IMR-90 (cell line): ENCODE data around the gene CDCP1. TPM values are rescaled to one million over a fixed set of nuclear protein-coding genes. Genes with fewer than 3 reads are reported as not detected.

Source experiments
- ATAC-seq: fragments of 200-7000 bp; cut with Tn5 transposase; 2 replicates; pipeline ENCODE4 v1.9.1; 2020; ENCODE audit warnings: low read depth, mild to moderate bottlenecking, moderate library complexity
- BruUV-seq: library from RNA; stranded (reverse); fragments of 400-500 nt; replicated peaks from 2 replicates; lab custom pipeline; 2021; lab: Mats Ljungman, UMichigan
- CTCF ChIA-PET: fragments of 300-600 bp; formaldehyde crosslinking; extraction: SDS; loops from one replicate; lab custom pipeline; 2021; ENCODE audit warnings: antibody characterized with exemption; lab: Yijun Ruan, JAX
- POLR2A ChIA-PET: fragments of 300-600 bp; sonication (Branson Sonifier 250); formaldehyde crosslinking; loops from one replicate; lab custom pipeline; 2022; ENCODE audit warnings: antibody characterized with exemption; ENCODE audit not compliant: unreplicated experiment; lab: Charles Lee
- DNase-seq: peaks from one replicate; pipeline ENCODE4 v3.0.0; 2013
- H2AFZ ChIP-seq: replicated peaks from 2 replicates; pipeline ENCODE3; 2013; ENCODE audit warnings: low read length, mild to moderate bottlenecking; ENCODE audit not compliant: poor library complexity
- H2AK5ac ChIP-seq: 2 replicates; pipeline ENCODE4 v1.6.1; 2013; ENCODE audit warnings: low read depth, low read length, inconsistent platforms
- H2AK9ac ChIP-seq: replicated peaks from 2 replicates; pipeline ENCODE3; 2013; ENCODE audit warnings: mild to moderate bottlenecking, low read depth, low read length, moderate library complexity; ENCODE audit not compliant: poor library complexity
- H2BK120ac ChIP-seq: 2 replicates; pipeline ENCODE4 v1.6.1; 2013; ENCODE audit warnings: low read depth, low read length, inconsistent platforms
- H2BK15ac ChIP-seq: 3 replicates; pipeline ENCODE4 v1.6.1; 2013; ENCODE audit warnings: low read depth, low read length, inconsistent platforms
- H2BK20ac ChIP-seq: 2 replicates; pipeline ENCODE4 v1.6.1; 2013; ENCODE audit warnings: low read depth, mild to moderate bottlenecking, inconsistent platforms, low read length, moderate library complexity
- H2BK5ac ChIP-seq: 2 replicates; pipeline ENCODE4 v1.6.1; 2013; ENCODE audit warnings: mild to moderate bottlenecking, low read depth, low read length, inconsistent platforms; ENCODE audit not compliant: poor library complexity, severe bottlenecking
- H3K14ac ChIP-seq: replicated peaks from 2 replicates; pipeline ENCODE4 v1.6.1; 2013; ENCODE audit warnings: low read depth, low read length, inconsistent platforms
- H3K18ac ChIP-seq: 2 replicates; pipeline ENCODE4 v1.6.1; 2013; ENCODE audit warnings: low read depth, low read length, control low read depth
- H3K23ac ChIP-seq: 2 replicates; pipeline ENCODE4 v1.6.1; 2013; ENCODE audit warnings: low read depth, low read length, inconsistent platforms
- H3K27ac ChIP-seq: 2 replicates; pipeline ENCODE4 v1.5.1; 2013; ENCODE audit warnings: mild to moderate bottlenecking, control low read depth, low read length; ENCODE audit not compliant: insufficient read depth
- H3K27me3 ChIP-seq: 2 replicates; pipeline ENCODE4 v1.6.1; 2013; ENCODE audit warnings: low read length; ENCODE audit not compliant: control insufficient read depth, insufficient read depth
- H3K36me3 ChIP-seq: 2 replicates; pipeline ENCODE4 v1.6.1; 2013; ENCODE audit warnings: low read length, mixed read lengths; ENCODE audit not compliant: control insufficient read depth, insufficient read depth
- H3K4ac ChIP-seq: 2 replicates; pipeline ENCODE4 v1.6.1; 2013; ENCODE audit warnings: low read depth, low read length, inconsistent platforms
- H3K4me1 ChIP-seq: 2 replicates; pipeline ENCODE4 v1.6.1; 2013; ENCODE audit warnings: low read length, mixed read lengths; ENCODE audit not compliant: control insufficient read depth, insufficient read depth
- H3K4me2 ChIP-seq: 2 replicates; pipeline ENCODE4 v1.6.1; 2013; ENCODE audit warnings: low read depth, mild to moderate bottlenecking, control low read depth, low read length, moderate library complexity
- H3K4me3 ChIP-seq: 2 replicates; pipeline ENCODE4 v1.5.1; 2013; ENCODE audit warnings: low read depth, mild to moderate bottlenecking, control low read depth, low read length, moderate library complexity; ENCODE audit not compliant: insufficient read depth
- H3K56ac ChIP-seq: 2 replicates; pipeline ENCODE4 v1.6.1; 2013; ENCODE audit warnings: low read length, inconsistent platforms; ENCODE audit not compliant: insufficient read depth; ENCODE audit errors: extremely low read depth
- H3K79me1 ChIP-seq, 2 experiments: 2 replicates each; pipeline ENCODE4 v1.6.1; 2013; ENCODE audit warnings: low read length in 2 of 2, inconsistent platforms in 1 of 2, low read depth in 1 of 2
- H3K9ac ChIP-seq: 2 replicates; pipeline ENCODE4 v1.6.1; 2013; ENCODE audit warnings: low read depth, low read length, control low read depth
- H3K9me1 ChIP-seq: 2 replicates; pipeline ENCODE4 v1.6.1; 2013; ENCODE audit warnings: low read length, inconsistent platforms; ENCODE audit not compliant: insufficient read depth
- H3K9me3 ChIP-seq: 2 replicates; pipeline ENCODE4 v1.6.1; 2013; ENCODE audit warnings: low read length; ENCODE audit not compliant: control insufficient read depth, insufficient read depth
- H4K20me1 ChIP-seq: 2 replicates; pipeline ENCODE4 v1.6.1; 2013; ENCODE audit warnings: low read length, inconsistent platforms; ENCODE audit not compliant: insufficient read depth
- H4K5ac ChIP-seq: 2 replicates; pipeline ENCODE4 v1.6.1; 2013; ENCODE audit warnings: mild to moderate bottlenecking, low read depth, low read length, control low read depth
- H4K8ac ChIP-seq, 2 experiments: 2 replicates each; pipeline ENCODE4 v1.6.1; 2013; ENCODE audit warnings: low read depth in 2 of 2, low read length in 2 of 2, control low read depth in 1 of 2, inconsistent platforms in 1 of 2
- H4K91ac ChIP-seq: 2 replicates; pipeline ENCODE4 v1.6.1; 2013; ENCODE audit warnings: low read depth, low read length, inconsistent platforms; ENCODE audit not compliant: insufficient read depth
- MAZ ChIP-seq: IDR thresholded peaks from 2 replicates; pipeline ENCODE4 v1.6.1; 2012; ENCODE audit warnings: low read depth, mild to moderate bottlenecking, low read length, improper control_type of control experiment, moderate library complexity, borderline replicate concordance
- POLR2A ChIP-seq: IDR thresholded peaks from 2 replicates; pipeline ENCODE4 v1.6.1; 2012; ENCODE audit warnings: mild to moderate bottlenecking, low read depth, low read length
- WGBS, 2 experiments: methylation state at CpG; one replicate each; pipeline versions ENCODE4 v1.1.5 to v1.1.7; 2013; ENCODE audit warnings: missing lambda C conversion rate in 2 of 2; ENCODE audit not compliant: insufficient read length in 1 of 2; ENCODE audit errors: extremely low coverage in 2 of 2; 5-methylcytosine and 5-hydroxymethylcytosine counted together
- dilution Hi-C: fragments of 300-500 bp; cut with HindIII; formaldehyde crosslinking; loops from one replicate; pipeline ENCODE4 v1.14.3; 2018; ENCODE audit warnings: low sequenced_read_pairs; ENCODE audit not compliant: unreplicated experiment
- in situ Hi-C: fragments of 300-500 bp; cut with MboI; formaldehyde crosslinking; loops from 3 replicates; pipeline ENCODE4 v1.14.3; 2019; ENCODE audit warnings: low sequenced_read_pairs, inconsistent platforms, mixed read lengths
- intact Hi-C: fragments of 100-400 bp; cut with micrococcal nuclease; formaldehyde crosslinking; loops from 2 replicates; pipeline ENCODE4 v1.10.0; 2022
- polyA plus RNA-seq, 3 experiments: library from polyadenylated mRNA; depleted of rRNA; stranded (reverse); fragments of >200 nt; gene quantifications; 2 replicates each; pipeline ENCODE4 v1.2.3, GENCODE V29; 2012; ENCODE audit warnings: low replicate concordance in 1 of 3
- total RNA-seq: library from RNA; depleted of rRNA; stranded (reverse); fragments of >200 nt; gene quantifications from 2 replicates; pipeline ENCODE4 v1.2.3, GENCODE V29; 2012

Gene CDCP1
- total and polyA plus RNA-seq, 2 of the 4 experiments (the other 2 are of a cell fraction), result 2.5 to 3.8 TPM

- intact Hi-C loops (no loop called here), dilution Hi-C loops (no loop called here), in situ Hi-C loops (no loop called here)
- Histone ChIP-seq H4K91ac (peak overlapping the region; percentile 85), H3K27me3 (no peaks in the 10 kb centered on the region), H2BK20ac (peak overlapping the region; percentile 100; the same call in 1 of the 2 replicates), H3K4me2 (no peak overlapping the region), H3K4me3 (no peak overlapping the region), H2BK15ac (peak overlapping the region; percentile 69; the same call in 2 of the 3 replicates), H3K9me3 (no peaks in the 10 kb centered on the region), H3K79me1 (peaks cover 0 to 35% of the 10 kb centered on the region in 2 experiments; a peak in 2 of 4 replicates), H2AK9ac (no peak overlapping the region), H3K36me3 (no peaks in the 10 kb centered on the region), H3K23ac (peak overlapping the region; percentile 49; the same call in 1 of the 2 replicates), H3K14ac (peak overlapping the region; percentile 75), H3K27ac (peak overlapping the region; percentile 92), H2AFZ (no peak overlapping the region), H2AK5ac (peak overlapping the region; percentile 84), H3K56ac (peak overlapping the region; percentile 45; the same call in 1 of the 2 replicates), H3K9me1 (peaks cover 30% of the 10 kb centered on the region), H3K9ac (peak overlapping the region; percentile 57; the same call in 1 of the 2 replicates), H3K4ac (peak overlapping the region; percentile 86), H3K4me1 (peaks cover 32% of the 10 kb centered on the region), H2BK5ac (peak overlapping the region; percentile 87), H4K8ac (peak overlapping the region; percentile 61 to 72), H2BK120ac (peak overlapping the region; percentile 100), H4K5ac (peak overlapping the region; percentile 71), H3K18ac (peak overlapping the region; percentile 90), H4K20me1 (no peaks in the 10 kb centered on the region)
- TSS peak; percentile 90 for BruUV-seq
- ChIA-PET POLR2A (interaction anchor here (0.7 to 1.1 kb wide), 3 partner anchors 105 to 142 kb away, joined by 3 to 17 read pairs (median 3); no protein-coding TSS in a partner anchor), CTCF (no interaction called here)
- DNase-seq (no peak), ATAC-seq (no peak)
- TF ChIP-seq POLR2A (no peak), MAZ (no peak)
- no CpG with 5 or more reads among the region's 1 CpG for WGBS, 2 experiments
Observed at GRCh38 chr3:45062697-45063070, 83.5 kb downstream of the CDCP1 start.
